GM12872 (cell line): ENCODE data around the gene RHBDF2.

Experiments
- CTCF ChIP-seq: IDR thresholded peaks from 3 replicates; pipeline ENCODE4 v1.5.1; 2011; ENCODE audit warnings: low read depth, mild to moderate bottlenecking, low read length, moderate library complexity; ENCODE audit not compliant: insufficient read depth

The RHBDF2 gene

GRCh38 chr17:76545918-76546555 lies 44.8 kb upstream of the RHBDF2 start:
- no peak for TF ChIP-seq CTCF

- no peak for TF ChIP-seq CTCF
Measured at GRCh38 chr17:76544546-76545365, 43.5 kb upstream of the RHBDF2 start.

GRCh38 chr17:76543826-76544545 lies 42.8 kb upstream of the RHBDF2 start:
- no peak for TF ChIP-seq CTCF

- TF ChIP-seq CTCF, result no peak
Measured at GRCh38 chr17:76543482-76543825, 42.2 kb upstream of the RHBDF2 start.

GRCh38 chr17:76542984-76543383 lies 41.8 kb upstream of the RHBDF2 start:
- TF ChIP-seq CTCF, result no peak

- TF ChIP-seq CTCF, result no peak
Measured at GRCh38 chr17:76542566-76542971, 41.3 kb upstream of the RHBDF2 start.

- TF ChIP-seq CTCF, result no peak
Measured at GRCh38 chr17:76541739-76542454, 40.7 kb upstream of the RHBDF2 start.
